ENCODE data around the gene PDZD2. TPM values are rescaled to one million over a fixed set of nuclear protein-coding genes. Genes with fewer than 3 reads are reported as not detected.

The PDZD2 gene
- total and polyA plus RNA-seq, 2 experiments from 2014 or later = 8.3 to 16.9 TPM

- Histone ChIP-seq H3K79me2 (replicated peaks; ENCODE audit: insufficient read depth) (no peaks in the 10 kb centered on the region), H3K9me2 (ENCODE audit: insufficient read depth) (0 out of 2 replicates have a peak, but pooled peaks cover 2% of the 10 kb centered on the region), H3K36me3 (ENCODE audit: insufficient read depth) (no peaks in the 10 kb centered on the region), H3K27me3 (ENCODE audit: insufficient read depth) (no peaks in the 10 kb centered on the region), H3K27ac (ENCODE audit: low read depth) (no peak overlapping the region), H3F3A (replicated peaks; ENCODE audit: low read depth) (no peaks in the 10 kb centered on the region), H3K4me2 (no peak overlapping the region), H2AFZ (no peak overlapping the region), H3K4me3 (no peak overlapping the region), H3K4me1 (ENCODE audit: insufficient read depth) (no peaks in the 10 kb centered on the region), H4K20me1 (replicated peaks; ENCODE audit: insufficient read depth) (no peaks in the 10 kb centered on the region)
- no peaks in the 10 kb centered on the region for H3K9me3 Mint-ChIP-seq
- no peak for ATAC-seq
- no peaks in the 10 kb centered on the region for H3K36me3 Mint-ChIP-seq (ENCODE audit: low read depth)
- TF ChIP-seq CREB1 (CRISPR knock-in tag; IDR thresholded peaks at IDR 0.05; ENCODE audit: low read depth) (no peak), REST (IDR thresholded peaks at IDR 0.05; ENCODE audit: unreplicated experiment) (no peak), EZH2phosphoT487 (IDR thresholded peaks at IDR 0.05; ENCODE audit: unreplicated experiment) (no peak), NANOG (IDR thresholded peaks at IDR 0.05; ENCODE audit: borderline replicate concordance) (no peak), ZNF462 (CRISPR knock-in tag; IDR thresholded peaks at IDR 0.05) (no peak), ETS1 (IDR thresholded peaks at IDR 0.05) (no peak), JUNB (IDR thresholded peaks at IDR 0.05; ENCODE audit: unreplicated experiment) (no peak), ZNF114 (CRISPR knock-in tag; IDR thresholded peaks at IDR 0.05) (no peak), POLR2AphosphoS5 (IDR thresholded peaks at IDR 0.05; ENCODE audit: low read depth) (no peak), STAT1 (IDR thresholded peaks at IDR 0.05; ENCODE audit: unreplicated experiment) (no peak), EZH2 (IDR thresholded peaks at IDR 0.05; ENCODE audit: low read depth, unreplicated experiment) (no peak), CTCF (conservative IDR thresholded peaks at IDR 0.05; ENCODE audit: low read depth in 2 of 2) (no peak), ZNF331 (CRISPR knock-in tag; IDR thresholded peaks at IDR 0.05; ENCODE audit: low read depth) (no peak)
- H3K4me3 Mint-ChIP-seq = no peak overlapping the region
- H3K27me3 Mint-ChIP-seq (ENCODE audit: insufficient read depth, low read depth, poor library complexity) = peaks cover 1% of the 10 kb centered on the region
- H3K4me1 Mint-ChIP-seq = no peaks in the 10 kb centered on the region; the same call in 2 of the 3 replicates
- DNase-seq (ENCODE audit: low spot score) = no peak
- no peak overlapping the region for H3K27ac Mint-ChIP-seq
Measured at GRCh38 chr5:31954091-31954490, 315.2 kb downstream of the PDZD2 start.

Measured in GM23338 (cell line).